Neuronal stem cell (in vitro differentiated cells): ENCODE measurements around the gene DCPS.
A peak's percentile ranks its signal among the peaks of the same experiment; 100 is the strongest.

Experiments
- DNase-seq: peaks from one replicate; pipeline ENCODE4 v3.0.0-alpha.2; 2013; ENCODE audit warnings: low spot score
- H2AFZ ChIP-seq: one replicate; pipeline ENCODE4 v1.6.1; 2013; ENCODE audit warnings: mild to moderate bottlenecking, low read length, inconsistent platforms
- H2AK5ac ChIP-seq: 2 replicates; pipeline ENCODE4 v1.6.1; 2013; ENCODE audit warnings: low read depth, mild to moderate bottlenecking, inconsistent platforms, low read length, moderate library complexity, mixed read lengths
- H2BK120ac ChIP-seq: 2 replicates; pipeline ENCODE4 v1.6.1; 2013; ENCODE audit warnings: low read depth, mild to moderate bottlenecking, inconsistent platforms, low read length, moderate library complexity, mixed read lengths
- H2BK12ac ChIP-seq: one replicate; pipeline ENCODE4 v1.6.1; 2013; ENCODE audit warnings: low read length, inconsistent platforms
- H2BK15ac ChIP-seq: 2 replicates; pipeline ENCODE4 v1.6.1; 2013; ENCODE audit warnings: mild to moderate bottlenecking, low read length, inconsistent platforms, mixed read lengths
- H2BK5ac ChIP-seq: one replicate; pipeline ENCODE4 v1.6.1; 2013; ENCODE audit warnings: inconsistent platforms, mild to moderate bottlenecking, low read length, moderate library complexity
- H3K14ac ChIP-seq: one replicate; pipeline ENCODE4 v1.6.1; 2013; ENCODE audit warnings: low read length, inconsistent platforms
- H3K18ac ChIP-seq: 2 replicates; pipeline ENCODE4 v1.6.1; 2013; ENCODE audit warnings: low read length, inconsistent platforms
- H3K23ac ChIP-seq: 2 replicates; pipeline ENCODE4 v1.6.1; 2013; ENCODE audit warnings: low read depth, mild to moderate bottlenecking, mixed read lengths, low read length, inconsistent platforms; ENCODE audit not compliant: poor library complexity
- H3K27ac ChIP-seq: replicated peaks from 3 replicates; pipeline ENCODE4 v1.5.1; 2013; ENCODE audit warnings: low read length, inconsistent platforms
- H3K27me3 ChIP-seq, 3 experiments: 2 replicates each; pipeline ENCODE4 v1.6.1; 2013; ENCODE audit warnings: low read length in 3 of 3, mild to moderate bottlenecking in 2 of 3, inconsistent platforms in 1 of 3, low read depth in 1 of 3, mixed read lengths in 1 of 3, moderate library complexity in 1 of 3; ENCODE audit not compliant: control insufficient read depth in 3 of 3, insufficient read depth in 3 of 3
- H3K36me3 ChIP-seq, 2 donors: replicated peaks in 1 of 2; 2 replicates each; pipeline ENCODE4 v1.6.1; 2013; ENCODE audit warnings: low read length in 2 of 2; ENCODE audit not compliant: control insufficient read depth in 2 of 2, insufficient read depth in 2 of 2
- H3K4ac ChIP-seq: 2 replicates; pipeline ENCODE4 v1.6.1; 2013; ENCODE audit warnings: inconsistent platforms, mild to moderate bottlenecking, low read length, moderate library complexity
- H3K4me1 ChIP-seq, 2 donors: 1 replicate in 1 of 2; 2 replicates in 1 of 2; pipeline ENCODE4 v1.6.1; 2013; ENCODE audit warnings: low read length in 2 of 2, low read depth in 1 of 2; ENCODE audit not compliant: control insufficient read depth in 2 of 2, insufficient read depth in 1 of 2
- H3K4me2 ChIP-seq: one replicate; pipeline ENCODE4 v1.6.1; 2013; ENCODE audit warnings: mild to moderate bottlenecking, low read length, inconsistent platforms; ENCODE audit not compliant: insufficient read depth, poor library complexity, severe bottlenecking
- H3K4me3 ChIP-seq, 2 donors: 2 replicates each; pipeline ENCODE4 v1.5.1; 2013; ENCODE audit warnings: low read length in 2 of 2, mild to moderate bottlenecking in 2 of 2, inconsistent platforms in 1 of 2, moderate library complexity in 1 of 2
- H3K79me1 ChIP-seq: one replicate; pipeline ENCODE4 v1.6.1; 2013; ENCODE audit warnings: low read depth, mild to moderate bottlenecking, inconsistent platforms, low read length, moderate library complexity
- H3K9ac ChIP-seq: one replicate; pipeline ENCODE4 v1.6.1; 2013; ENCODE audit warnings: mild to moderate bottlenecking, low read depth, low read length, inconsistent platforms; ENCODE audit not compliant: poor library complexity
- H3K9me3 ChIP-seq, 2 donors: replicated peaks in 1 of 2; 2 replicates each; pipeline versions ENCODE3 to v1.6.1; 2013; ENCODE audit warnings: low read length in 2 of 2, mild to moderate bottlenecking in 2 of 2, inconsistent platforms in 1 of 2, low read depth in 1 of 2, mixed read lengths in 1 of 2, moderate library complexity in 1 of 2; ENCODE audit not compliant: control insufficient read depth in 2 of 2, insufficient read depth in 1 of 2
- H4K8ac ChIP-seq: one replicate; pipeline ENCODE4 v1.6.1; 2013; ENCODE audit warnings: low read depth, mild to moderate bottlenecking, inconsistent platforms, low read length, moderate library complexity
- H4K91ac ChIP-seq: one replicate; pipeline ENCODE4 v1.6.1; 2013; ENCODE audit warnings: low read length, low read depth, mild to moderate bottlenecking, inconsistent platforms; ENCODE audit not compliant: poor library complexity
- WGBS, 2 donors: extraction: QIAGEN DNeasy Blood & Tissue Kit; methylation state at CpG; one replicate each; pipeline ENCODE4 v1.1.7; 2013; ENCODE audit warnings: missing lambda C conversion rate in 2 of 2, mixed read lengths in 1 of 2; ENCODE audit not compliant: insufficient read length in 2 of 2, insufficient replicate concordance in 1 of 2; ENCODE audit errors: extremely low coverage in 2 of 2; 5-methylcytosine and 5-hydroxymethylcytosine counted together

Gene DCPS

GRCh38 chr11:126337126-126337473 is 33.2 kb downstream of the DCPS start:
- no peak for DNase-seq
- no peak overlapping the region for H2BK5ac ChIP-seq

GRCh38 chr11:126337474-126338241 is 33.8 kb downstream of the DCPS start:
- no peak overlapping the region for H2BK12ac ChIP-seq
- no CpG with 5 or more reads among the region's 15 CpGs for WGBS, 2 donors

More at GRCh38 chr11:126337126-126337473, 33.2 kb downstream of the DCPS start:
- H2BK15ac ChIP-seq: no peak overlapping the region
- H3K27ac ChIP-seq: no peak overlapping the region
- H2BK12ac ChIP-seq: no peak overlapping the region
- H3K4me3 ChIP-seq: no peak overlapping the region
- H4K8ac ChIP-seq: peak overlapping the region; percentile 94
- H2AK5ac ChIP-seq: no peak overlapping the region
- no CpG with 5 or more reads among the region's 4 CpGs for WGBS, 2 donors
- no peaks in the 10 kb centered on the region for H3K9me3 ChIP-seq
- no peak overlapping the region for H3K14ac ChIP-seq
- no peak overlapping the region for H3K4ac ChIP-seq
- H2BK120ac ChIP-seq: no peak overlapping the region
- H3K9ac ChIP-seq: no peak overlapping the region
- no peak overlapping the region for H4K91ac ChIP-seq
- H3K36me3 ChIP-seq: peaks cover 8 to 43% of the 10 kb centered on the region in 2 donors
- H2AFZ ChIP-seq: no peak overlapping the region
- no peaks in the 10 kb centered on the region for H3K27me3 ChIP-seq
- peak overlapping the region; percentile 15 for H3K23ac ChIP-seq
- peaks cover 20 to 30% of the 10 kb centered on the region in 2 donors for H3K4me1 ChIP-seq
- no peak overlapping the region for H3K4me2 ChIP-seq
- no peaks in the 10 kb centered on the region for H3K79me1 ChIP-seq
- H3K18ac ChIP-seq: peak overlapping the region; percentile 54

GRCh38 chr11:126338346-126339055 is 34.6 kb downstream of the DCPS start:
- Histone ChIP-seq H3K18ac (no peak overlapping the region), H3K4me2 (no peak overlapping the region), H2BK120ac (no peak overlapping the region), H3K4me1 (peaks cover 20 to 30% of the 10 kb centered on the region in 2 donors), H3K4ac (no peak overlapping the region), H3K14ac (no peak overlapping the region), H3K36me3 (peaks cover 6 to 49% of the 10 kb centered on the region in 2 donors), H3K23ac (no peak overlapping the region), H3K9me3 (no peaks in the 10 kb centered on the region), H3K9ac (no peak overlapping the region), H3K27me3 (no peaks in the 10 kb centered on the region), H2AFZ (no peak overlapping the region), H4K8ac (no peak overlapping the region), H2AK5ac (no peak overlapping the region), H2BK15ac (no peak overlapping the region), H2BK12ac (no peak overlapping the region), H3K4me3 (no peak overlapping the region), H4K91ac (no peak overlapping the region), H2BK5ac (no peak overlapping the region), H3K79me1 (no peaks in the 10 kb centered on the region), H3K27ac (no peak overlapping the region)
- DNase-seq: no peak
- no CpG with 5 or more reads among the region's 7 CpGs for WGBS, 2 donors

More at GRCh38 chr11:126337474-126338241, 33.8 kb downstream of the DCPS start:
- Histone ChIP-seq H3K18ac (peak overlapping the region; percentile 54), H3K4me1 (peaks cover 20 to 30% of the 10 kb centered on the region in 2 donors), H3K36me3 (peaks cover 5 to 42% of the 10 kb centered on the region in 2 donors), H4K8ac (no peak overlapping the region), H3K79me1 (no peaks in the 10 kb centered on the region), H3K4me2 (no peak overlapping the region), H3K14ac (no peak overlapping the region), H3K4ac (no peak overlapping the region), H2AK5ac (no peak overlapping the region), H3K23ac (peak overlapping the region; percentile 36), H3K4me3 (no peak overlapping the region), H3K27ac (no peak overlapping the region), H2BK15ac (no peak overlapping the region), H2BK120ac (no peak overlapping the region), H4K91ac (no peak overlapping the region), H3K27me3 (no peaks in the 10 kb centered on the region), H3K9me3 (no peaks in the 10 kb centered on the region), H2AFZ (no peak overlapping the region), H2BK5ac (no peak overlapping the region), H3K9ac (no peak overlapping the region)
- no peak for DNase-seq
